Right forelimb (tissue), 1 donor: ENCODE data around the gene PI4KA.
A peak's percentile ranks its signal among the peaks of the same experiment; 100 is the strongest.

Experiments
- DNase-seq: peaks from one replicate; pipeline ENCODE4 v3.0.0-alpha.2; 2018

The PI4KA gene

DNA sequence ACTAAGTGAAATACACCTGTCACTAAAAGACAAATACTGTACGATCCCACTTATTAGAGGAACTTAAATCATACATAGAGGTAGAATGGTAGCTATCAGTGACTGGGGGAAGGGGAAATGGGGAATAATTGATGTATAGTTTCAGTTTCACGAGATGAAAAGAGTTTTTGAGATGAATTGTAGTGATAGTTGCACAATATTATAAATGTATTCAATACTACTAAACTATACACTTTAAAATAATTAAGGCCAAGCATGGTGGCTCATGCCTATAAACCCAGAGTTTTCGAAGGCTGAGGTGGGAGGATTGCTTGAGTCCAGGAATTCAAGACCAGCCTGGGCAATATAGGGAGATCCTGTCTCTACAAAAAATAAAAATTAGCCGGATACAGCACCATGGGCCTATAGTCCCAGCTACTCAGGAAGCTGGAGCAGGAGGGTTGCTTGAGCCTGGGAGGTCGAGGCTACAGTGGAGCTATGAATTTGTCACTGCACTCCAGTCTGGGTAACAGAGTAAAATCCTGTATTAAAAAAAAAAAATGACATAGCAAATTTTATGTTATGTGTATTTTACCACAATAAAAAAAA is 44.3 kb downstream of the PI4KA start:
- DNase-seq, result no peak

DNA sequence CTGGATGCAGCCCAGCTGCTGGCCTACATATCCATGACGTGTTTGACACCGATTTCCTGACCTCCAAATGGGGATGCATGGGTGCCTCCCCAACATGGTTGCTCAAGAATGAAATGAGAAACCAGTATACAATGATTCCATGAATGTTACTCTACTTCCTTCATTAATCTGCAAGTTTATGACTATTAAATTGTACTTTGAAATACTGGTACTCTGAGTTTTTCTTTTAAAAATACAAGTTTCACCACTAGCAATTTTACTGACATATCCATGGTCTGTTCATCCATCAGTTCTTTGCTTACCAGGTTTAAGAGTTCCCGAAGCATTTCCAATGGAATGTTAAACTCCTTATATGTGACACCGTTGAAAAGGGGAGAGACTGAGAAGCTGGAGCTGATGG is 45.6 kb downstream of the PI4KA start:
- DNase-seq, result no peak

DNA sequence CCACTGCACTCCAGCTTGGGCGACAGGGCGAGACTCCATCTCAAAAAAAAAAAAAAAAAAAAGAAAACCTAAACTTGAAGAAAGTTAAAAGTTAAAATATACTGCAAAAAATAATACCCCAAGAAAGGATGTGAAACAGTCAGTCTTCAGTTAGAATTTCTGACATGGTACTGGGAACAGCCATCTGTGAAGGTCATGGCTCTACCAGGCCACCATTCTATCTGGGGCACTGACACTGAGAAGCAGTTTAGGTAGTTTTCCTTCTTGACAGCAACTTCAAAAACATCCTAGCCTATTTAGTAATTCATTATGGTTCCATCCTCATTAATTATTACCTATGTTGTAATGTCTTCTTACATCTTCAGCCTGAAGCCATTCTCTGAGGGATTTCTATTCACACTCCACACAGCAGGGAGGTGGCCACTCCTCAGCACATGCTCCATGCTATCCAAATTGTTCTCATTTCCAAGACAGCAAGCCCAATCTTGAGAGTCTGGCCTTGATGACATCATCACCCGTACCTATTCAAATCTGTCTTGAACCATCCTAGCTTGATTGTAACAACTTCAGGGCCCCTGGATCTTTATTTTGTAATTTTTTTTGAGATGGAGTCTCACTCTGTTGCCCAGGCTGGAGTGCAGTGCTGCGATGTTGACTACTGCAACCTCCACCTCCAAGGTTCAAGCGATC is 46.5 kb downstream of the PI4KA start:
- DNase-seq, result no peak

DNA sequence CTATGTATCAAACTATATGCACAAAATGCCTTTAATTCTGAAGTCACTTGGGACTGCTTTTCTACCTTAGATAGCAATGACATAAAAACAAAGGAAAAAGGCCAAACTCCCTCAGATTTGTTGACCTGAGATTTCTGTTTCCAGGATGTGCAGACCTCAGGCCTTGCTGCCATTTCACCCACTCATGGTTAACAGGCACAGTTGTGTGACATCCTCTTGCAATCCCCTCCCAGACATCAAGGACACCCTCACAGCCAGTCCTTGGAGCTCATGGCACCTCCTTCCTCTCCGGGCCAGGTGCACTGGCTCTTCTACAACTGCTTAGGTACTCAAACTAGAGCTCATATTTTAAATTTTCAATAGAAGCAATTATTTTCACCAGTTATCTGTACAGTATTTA is 47.4 kb downstream of the PI4KA start:
- no peak for DNase-seq

DNA sequence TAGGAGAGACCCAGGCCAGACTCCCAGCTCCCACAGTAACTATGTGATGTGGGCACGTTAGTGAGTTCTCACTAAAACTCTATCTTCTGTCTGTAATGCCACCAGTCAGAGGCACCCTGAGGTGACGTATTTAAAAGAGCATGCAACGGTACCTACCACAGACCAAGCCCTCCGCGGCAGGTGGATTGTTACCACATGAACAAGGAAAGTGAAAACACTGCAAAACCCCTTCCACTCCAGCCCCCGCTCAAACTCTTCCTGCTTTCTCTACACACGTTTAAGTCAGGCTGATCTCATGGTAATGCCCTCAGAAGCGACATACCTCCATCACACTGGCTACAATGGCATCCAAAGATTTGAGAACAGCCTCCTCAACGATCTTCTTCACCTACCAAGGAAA is 48.0 kb downstream of the PI4KA start:
- no peak for DNase-seq

DNA sequence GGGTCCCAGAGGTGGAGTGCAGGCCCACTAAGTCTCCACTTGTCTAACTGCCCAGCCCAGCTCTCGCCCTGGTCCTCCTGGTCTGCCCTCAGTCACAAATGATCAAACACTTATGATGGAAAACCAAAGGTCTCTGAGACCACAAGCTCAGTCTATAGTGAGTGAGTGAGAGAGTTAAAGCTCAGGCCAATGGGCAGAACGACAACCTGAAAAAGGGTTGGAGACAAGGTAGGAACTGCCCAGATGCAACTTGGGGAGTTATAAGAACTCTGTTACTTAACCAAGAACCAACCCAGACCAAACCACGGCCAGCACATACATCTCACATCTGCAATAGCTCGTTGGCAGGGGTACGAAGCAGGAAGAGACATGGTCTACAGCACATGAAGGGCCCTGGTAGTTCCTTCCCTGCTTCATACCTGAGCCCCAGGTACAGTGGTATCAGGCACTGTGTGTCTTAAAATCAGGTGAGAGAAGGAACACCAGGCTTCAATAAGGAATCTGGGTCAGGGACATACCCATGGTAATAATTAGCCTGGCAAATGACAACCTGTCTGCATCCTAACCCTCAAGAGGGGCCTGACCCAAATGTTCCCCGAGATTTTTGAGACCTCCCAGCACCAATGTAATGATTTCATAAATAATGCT is 48.9 kb downstream of the PI4KA start:
- no peak for DNase-seq

DNA sequence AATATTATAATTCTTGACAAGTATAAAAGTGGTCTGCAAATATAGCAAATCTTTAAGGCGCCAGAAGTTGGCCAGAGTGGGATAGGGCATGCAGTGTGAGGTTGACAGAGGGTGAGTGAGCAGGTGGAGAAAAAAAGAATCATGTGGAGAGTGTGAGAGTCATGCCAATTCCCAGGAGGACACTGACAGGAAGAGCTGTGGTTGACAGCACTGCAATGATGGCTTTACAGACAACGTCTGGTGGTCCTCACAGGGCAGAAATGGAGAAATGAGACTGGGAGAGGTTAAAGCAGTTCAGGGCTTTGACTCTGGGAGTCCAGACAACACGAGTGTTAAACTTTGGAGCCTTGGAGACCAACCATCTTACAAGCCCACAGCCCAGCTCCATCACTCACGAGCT is 49.8 kb downstream of the PI4KA start:
- DNase-seq, result no peak

DNA sequence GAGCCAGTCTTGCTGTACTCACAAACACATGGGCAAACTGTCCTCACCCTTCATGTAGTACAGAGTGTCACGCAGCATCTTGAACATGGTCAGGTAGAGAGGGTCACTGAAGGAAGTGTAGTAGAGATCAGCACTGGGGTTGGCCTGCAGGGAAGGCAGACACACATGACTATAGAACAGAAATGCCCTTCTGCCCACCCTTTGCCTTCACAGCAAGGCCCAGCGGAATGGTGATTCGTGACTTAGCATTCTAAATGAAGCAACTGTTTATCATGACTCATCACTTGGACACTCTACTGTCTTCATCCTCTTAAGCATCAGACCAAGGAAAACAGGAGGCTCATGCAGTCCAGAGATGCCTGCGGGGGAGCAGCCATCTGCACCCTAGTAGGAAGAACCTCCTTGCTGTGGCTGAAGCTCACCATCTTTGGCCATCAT is 51.3 kb downstream of the PI4KA start:
- no peak for DNase-seq

DNA sequence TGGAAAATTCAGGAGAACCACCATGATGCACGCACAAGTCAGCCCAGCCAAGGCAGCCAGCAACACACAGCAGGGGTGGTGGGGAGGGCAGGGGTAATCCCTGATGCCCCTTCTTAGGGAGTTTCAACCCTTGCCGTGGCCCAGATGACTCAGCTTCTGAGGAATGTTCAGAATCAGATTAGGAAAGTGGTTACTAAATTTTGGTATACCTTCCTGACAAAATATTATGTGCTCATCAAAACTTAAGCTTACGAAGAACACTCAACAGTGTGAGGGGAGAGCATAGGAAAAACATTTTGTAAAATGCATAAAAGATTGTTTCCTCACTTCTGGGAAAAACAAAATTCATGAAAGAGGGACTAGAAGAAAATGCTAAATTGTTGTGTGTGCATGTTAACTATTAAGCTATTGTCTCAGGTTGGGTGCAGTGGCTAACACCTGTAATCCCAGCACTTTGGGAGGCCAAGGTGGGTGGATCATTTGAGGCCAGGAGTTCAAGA is 52.6 kb downstream of the PI4KA start:
- no peak for DNase-seq

DNA sequence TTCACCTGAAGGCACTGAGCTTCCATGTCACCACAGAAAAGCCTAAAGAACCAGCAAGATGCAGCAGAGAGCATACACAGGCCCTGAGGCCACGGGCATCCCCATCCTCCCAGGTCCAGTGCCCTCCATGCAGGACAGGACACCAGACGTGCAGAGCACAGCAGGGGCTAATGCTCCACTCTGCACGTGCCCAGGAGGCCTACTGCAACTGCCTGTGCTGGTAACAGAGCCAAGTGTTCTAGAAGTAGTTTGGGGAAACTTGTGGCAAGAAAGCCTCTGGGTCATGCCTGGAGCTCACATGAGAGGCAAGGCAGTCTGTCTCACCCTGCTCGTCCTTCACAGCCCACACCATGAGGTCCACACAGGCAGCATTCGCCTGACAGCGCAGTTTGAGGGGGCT is 54.0 kb downstream of the PI4KA start:
- no peak for DNase-seq

DNA sequence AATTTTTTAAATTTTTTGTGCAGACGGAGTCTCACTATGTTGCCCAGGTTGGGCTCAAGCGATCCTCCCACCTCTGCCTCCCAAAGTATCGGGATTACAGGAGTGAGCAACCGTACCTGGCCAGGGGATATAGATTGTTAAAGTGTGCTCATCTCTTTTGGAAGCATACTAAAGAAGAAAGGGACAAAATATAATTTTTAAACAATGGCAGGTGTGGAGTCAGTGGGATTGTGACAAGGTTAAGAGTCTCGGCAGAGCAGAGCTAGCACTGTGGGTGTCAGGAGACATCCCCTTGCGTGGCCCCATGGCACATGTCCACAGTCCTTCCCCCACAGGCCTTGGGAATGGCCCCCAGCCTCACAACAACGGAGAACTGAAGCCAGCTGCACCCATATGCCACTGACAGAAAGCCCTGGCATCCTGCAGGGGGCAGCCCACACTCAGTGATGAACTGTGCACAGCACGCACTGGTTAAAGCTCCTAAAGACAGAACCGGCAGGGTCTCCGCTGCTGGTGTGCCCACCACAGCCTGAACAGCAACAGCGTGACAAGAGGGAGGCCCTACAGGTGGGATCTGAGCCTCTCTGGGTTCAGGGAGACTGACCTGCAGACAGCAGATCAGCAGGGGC is 54.8 kb downstream of the PI4KA start:
- DNase-seq, result peak; percentile 58

DNA sequence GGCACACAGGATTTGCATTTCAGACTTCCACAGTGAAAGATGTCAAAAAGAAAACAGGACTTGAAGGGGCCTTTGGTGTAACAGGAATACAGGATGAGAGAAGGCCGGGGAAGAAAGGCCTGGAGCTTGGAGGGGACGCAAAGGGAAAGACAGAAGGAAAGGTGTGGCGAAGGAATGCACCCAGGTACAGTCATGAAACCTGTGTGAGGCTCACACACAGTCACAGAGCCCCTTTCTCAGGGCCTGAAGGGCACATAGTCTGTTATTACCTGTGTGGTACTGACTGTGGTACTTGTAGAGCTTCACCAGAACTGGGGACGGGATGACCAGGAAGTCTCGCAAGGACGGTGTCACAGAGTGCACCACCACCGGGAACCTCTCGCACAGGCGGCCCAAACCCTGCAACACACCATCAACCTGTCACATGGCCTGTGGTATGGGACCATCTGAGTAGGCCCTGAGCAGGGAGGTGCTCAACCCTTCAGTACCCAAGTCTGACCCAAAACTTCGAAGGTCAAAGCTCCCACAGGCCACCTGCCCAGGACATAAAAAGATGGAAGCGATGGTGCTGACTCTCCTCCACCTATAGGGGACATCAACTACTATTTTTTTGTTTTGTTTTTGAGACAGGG is 55.6 kb downstream of the PI4KA start:
- no peak for DNase-seq

DNA sequence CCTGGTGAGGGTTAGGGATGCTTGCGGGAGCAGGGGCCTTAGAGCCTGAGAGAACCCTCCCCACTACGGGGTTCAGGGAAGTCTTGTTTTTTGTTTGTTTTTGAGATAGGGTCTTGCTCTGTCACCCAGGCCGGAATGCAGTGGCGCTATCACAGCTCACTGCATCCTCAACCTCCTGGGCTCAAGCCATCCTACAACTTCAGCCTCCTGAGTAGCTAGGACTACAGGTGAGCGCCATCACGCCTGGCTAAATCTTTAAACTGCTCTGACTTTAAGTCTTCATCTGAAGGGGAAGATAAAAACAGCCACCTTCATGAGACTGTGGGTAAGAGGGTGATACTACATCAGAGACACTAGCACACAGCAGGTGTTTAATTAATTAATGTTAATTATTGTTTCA is 56.2 kb downstream of the PI4KA start:
- DNase-seq, result no peak

DNA sequence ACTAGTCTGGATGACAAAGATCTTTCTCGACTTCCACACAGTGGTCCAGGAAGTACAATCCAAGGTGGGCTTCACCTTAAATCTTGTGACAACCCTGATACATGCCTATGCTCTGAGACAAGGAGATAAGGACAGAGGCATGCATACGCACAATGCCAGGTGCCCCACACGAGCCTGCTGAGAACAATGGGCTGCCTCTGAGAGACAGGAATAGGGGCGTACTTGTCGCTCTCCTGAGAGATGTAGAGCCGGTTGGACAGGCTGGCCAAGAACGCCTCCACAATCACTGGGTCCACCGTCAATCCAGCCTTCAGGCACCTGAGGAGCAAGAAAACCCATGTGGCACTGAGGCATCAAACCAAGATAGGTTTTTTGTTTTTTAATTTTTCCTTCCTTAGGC is 59.2 kb downstream of the PI4KA start:
- no peak for DNase-seq

DNA sequence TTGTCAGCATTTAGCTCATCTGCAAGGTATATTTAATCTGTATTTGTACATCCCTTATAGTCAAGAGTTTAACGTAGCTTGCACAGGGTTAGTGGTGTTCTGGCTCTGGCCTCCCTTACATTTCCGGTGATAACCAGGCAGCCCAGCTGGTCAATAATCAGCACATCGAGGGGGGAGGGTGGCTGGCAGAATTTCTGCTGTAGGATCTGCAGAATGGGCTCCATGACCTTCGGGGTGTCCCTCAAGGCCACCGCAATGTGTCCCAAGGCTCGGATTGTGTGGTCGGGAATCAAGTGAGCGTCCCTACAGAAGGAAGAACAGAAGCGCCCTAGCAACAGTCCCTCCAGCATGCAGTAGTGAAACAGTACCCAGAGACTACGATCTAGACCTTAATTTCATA is 59.6 kb downstream of the PI4KA start:
- no peak for DNase-seq

DNA sequence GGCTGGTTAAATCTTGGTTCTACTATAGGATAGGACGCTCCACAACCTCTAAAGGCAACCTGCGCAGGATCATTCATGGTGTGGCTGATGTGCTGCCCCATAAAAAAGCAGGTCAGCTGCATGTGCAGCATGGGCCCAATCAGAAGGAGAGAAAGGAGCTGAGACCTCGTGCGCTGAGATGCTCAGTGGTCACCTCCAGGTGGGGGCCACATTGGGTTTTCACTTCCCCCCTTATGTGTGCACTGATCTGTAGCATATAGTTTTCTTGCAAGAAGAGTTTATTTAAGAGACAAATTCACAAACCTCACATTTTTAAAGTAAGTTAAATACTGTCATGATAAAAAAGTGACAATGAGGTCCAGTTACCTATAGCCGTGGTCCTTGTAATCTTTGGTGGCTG is 60.4 kb downstream of the PI4KA start:
- DNase-seq, result no peak

DNA sequence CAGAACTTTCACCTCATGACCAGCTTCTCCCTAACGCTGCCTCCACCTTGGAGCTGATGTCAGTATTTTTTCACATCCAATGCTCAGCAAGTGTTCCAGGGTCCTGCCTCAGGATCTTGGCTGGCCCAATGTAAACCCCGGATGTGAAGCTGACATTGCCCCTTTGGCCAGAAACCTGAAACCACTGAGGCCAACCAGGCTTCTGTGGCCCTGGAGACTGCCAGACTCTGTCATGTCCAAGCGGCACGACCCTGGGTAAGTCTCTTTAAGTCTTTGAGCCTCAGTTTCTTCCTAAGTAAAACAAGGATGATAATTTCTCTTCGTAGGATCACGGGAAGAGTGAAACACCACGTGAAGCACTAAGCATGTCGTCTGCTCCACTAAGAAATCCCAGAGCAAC is 61.9 kb downstream of the PI4KA start:
- no peak for DNase-seq

DNA sequence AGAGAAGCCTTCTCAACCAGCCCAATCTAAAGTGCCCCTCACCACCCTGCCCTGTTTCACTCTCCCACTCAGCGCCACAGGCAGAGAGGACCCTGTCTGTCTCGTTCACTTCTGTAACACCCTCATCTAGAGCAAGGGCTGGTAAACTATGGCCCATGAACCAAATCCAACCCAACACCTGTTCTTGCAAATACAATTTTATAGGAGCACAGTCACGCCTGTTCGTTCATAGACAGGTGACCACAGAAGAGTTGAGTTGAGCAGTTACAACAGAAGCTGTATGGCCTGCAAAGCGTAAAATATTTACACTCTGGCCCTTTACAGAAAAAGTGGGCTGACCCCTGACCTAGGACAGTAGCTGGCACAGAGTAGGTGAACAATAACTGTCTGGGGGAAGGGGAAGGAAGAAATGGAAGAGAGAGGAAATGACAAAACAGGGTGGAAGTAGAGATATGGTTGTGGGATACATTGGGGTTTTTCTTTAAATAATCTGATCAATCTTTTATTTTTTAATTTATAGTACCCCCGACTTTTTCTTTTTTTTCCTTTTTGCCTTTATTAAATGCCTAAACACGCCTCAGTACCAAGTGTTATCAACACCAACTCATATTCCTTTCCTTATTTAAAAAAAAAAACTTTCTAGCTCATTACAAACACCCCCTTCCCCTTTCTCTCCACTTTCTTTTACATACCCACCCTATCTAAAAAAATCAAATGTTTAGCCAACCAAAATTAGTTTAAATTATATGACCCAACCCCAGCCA is 63.8 kb downstream of the PI4KA start:
- no peak for DNase-seq

DNA sequence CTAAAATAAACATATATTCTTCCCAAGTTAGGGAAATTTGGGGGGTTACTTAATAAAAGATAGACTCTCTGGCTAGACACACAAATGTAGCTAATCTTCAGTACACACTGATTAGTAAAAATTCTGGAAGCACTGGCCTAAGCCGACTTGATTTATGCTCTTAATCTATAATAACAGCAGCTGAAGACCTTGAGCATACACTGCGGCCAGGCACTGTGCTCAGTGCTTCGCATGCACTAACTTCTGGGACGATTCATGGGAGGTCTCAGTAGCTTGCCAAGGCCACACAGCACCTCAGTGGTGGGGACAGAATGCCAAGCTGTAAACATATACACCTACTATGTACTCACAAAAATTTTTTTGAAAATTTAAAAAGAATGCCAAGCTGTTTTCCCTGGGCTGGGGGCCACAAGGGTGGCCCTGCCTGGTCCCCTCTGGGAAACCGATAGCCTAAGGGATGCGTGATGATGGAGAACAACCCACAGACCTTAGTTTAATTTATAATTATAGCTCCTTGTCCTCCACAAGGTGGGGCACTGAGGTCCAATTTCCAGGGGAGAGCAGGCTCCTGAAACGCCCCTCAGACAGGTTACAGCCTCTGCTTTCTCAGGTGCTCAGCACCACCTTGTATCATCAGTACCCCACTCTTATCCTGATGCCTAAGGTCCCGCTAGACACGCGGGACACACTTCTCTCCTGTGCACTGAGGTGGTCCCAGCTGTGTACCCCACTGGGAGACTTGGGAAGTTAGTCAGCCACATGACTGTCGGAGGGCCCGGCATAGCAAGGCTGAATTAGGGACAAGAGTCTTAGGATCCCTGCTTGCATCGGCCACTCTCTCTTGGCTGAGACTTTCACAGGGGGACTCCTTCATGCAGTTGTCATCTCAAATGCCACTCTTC is 64.6 kb downstream of the PI4KA start:
- DNase-seq, result no peak

DNA sequence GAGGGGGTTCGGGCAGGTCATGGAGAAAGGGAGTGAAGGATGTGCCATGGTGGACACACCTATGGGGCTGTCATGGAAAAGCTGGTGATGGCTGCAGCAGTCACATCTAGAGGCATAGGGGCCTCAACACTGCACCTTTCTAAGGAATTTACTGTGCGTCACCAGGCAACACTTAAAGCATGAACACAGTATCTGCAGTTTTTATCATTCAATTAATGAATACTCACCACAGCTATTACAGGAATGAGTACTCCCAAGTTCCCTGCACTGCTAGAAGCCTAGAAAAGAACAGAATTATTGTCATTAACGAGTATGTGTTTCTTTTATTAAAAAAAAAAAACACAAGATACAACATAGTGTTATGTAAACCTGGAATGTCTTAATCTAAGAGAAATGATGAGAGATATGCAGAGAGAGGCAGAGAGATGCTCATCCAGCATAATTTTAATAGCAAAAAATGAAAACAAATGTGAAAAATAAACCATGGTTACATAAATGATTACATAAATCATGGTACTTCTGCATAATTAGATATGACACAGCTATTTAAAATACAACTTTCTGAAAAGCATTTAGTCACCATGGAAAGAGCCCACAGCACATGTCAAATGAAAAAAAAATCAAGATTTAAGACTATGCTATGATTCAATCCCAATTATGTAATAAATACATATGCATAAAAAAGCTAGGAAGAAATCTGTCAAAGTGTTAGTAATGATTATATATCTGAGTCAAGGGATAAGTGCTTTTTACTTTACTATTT is 65.5 kb downstream of the PI4KA start:
- DNase-seq, result no peak
